Pancreas (tissue), 10 donors: ENCODE results near the gene FBF1. TPM values are rescaled to one million over a fixed set of nuclear protein-coding genes. Genes with fewer than 3 reads are reported as not detected.
A peak's percentile ranks its signal among the peaks of the same experiment; 100 is the strongest.
"Not testable (repeated sequence)": the region's sequence is repeated elsewhere in the genome, so short reads cannot be mapped to it uniquely, and the experiment has no call there.

ENCODE experiments used
- ATAC-seq, 4 donors: fragments of 200-7000 bp; cut with Tn5 transposase; one replicate each; pipeline versions ENCODE4 v1.8.0 to v1.9.1; 2020; ENCODE audit warnings: mild to moderate bottlenecking in 4 of 4, moderate library complexity in 4 of 4
- DNase-seq, 6 donors: peaks; one replicate each; pipeline ENCODE4 v3.0.0-alpha.2; 2020
- FAIRE-seq: peaks from 2 replicates; lab custom pipeline; 2012; peaks lifted over from hg19 to GRCh38; lab: Jason Lieb, UNC
- H3K27ac ChIP-seq, 4 donors: fragments of 200-600 bp; sonication (generic); 1 replicate in 3 of 4; 2 replicates in 1 of 4; pipeline versions ENCODE4 v1.5.0 to v1.8.0; 2020
- H3K27me3 ChIP-seq, 4 donors: fragments of 200-600 bp; one replicate each; pipeline ENCODE4 v1.8.0; 2021
- H3K36me3 ChIP-seq, 3 donors: fragments of 200-600 bp; sonication (generic) in 1 of 3; one replicate each; pipeline versions ENCODE4 v1.5.0 to v1.8.0; 2020 to 2021
- H3K4me1 ChIP-seq, 3 donors: fragments of 200-600 bp; one replicate each; pipeline ENCODE4 v1.8.0; 2021
- H3K4me3 ChIP-seq, 4 donors: fragments of 200-600 bp; sonication (generic) in 2 of 4; one replicate each; pipeline versions ENCODE4 v1.5.0 to v1.8.0; 2020 to 2021
- H3K9me3 ChIP-seq, 4 donors: fragments of 200-600 bp; one replicate each; pipeline ENCODE4 v1.8.0; 2021
- CTCF ChIP-seq, 4 donors: fragments of 200-600 bp; sonication (generic) in 3 of 4; IDR thresholded peaks; one replicate each; pipeline versions ENCODE4 v1.5.0 to v1.8.0; 2021; ENCODE audit warnings: antibody characterized with exemption in 4 of 4
- WGBS, 2 donors: extraction: QIAGEN DNeasy Blood & Tissue Kit; methylation state at CpG; one replicate each; pipeline ENCODE4 v1.1.7; 2013; 5-methylcytosine and 5-hydroxymethylcytosine counted together
- intact Hi-C, 3 donors: fragments of 100-400 bp; cut with DNase I; formaldehyde crosslinking; loops; one replicate each; pipeline versions ENCODE4 v1.11.1 to v1.14.2; 2022
- polyA plus RNA-seq, 2 donors: library from polyadenylated mRNA; stranded (reverse); fragments of 200-250 nt; gene quantifications; one replicate each; pipeline ENCODE4 v1.2.3, GENCODE V29; 2013
- total RNA-seq, 6 donors: library from RNA; stranded (reverse); fragmentation: NEBNext Ultra II Directional in 4 of 6; extraction: Animal tissue kit (Norgen Biotek cat#: 25700) in 4 of 6; gene quantifications; one replicate each; pipeline versions ENCODE4 v1.2.1 to v1.2.4, GENCODE V29; 2021 to 2023
- donor health status: healthy with polysubstance abuse.
- donor health status: DM: no; HTN: no; CAD: no; lungs with moderate emphysema.
- donor health status: DM: no; HTN: no; CAD: no.
- donor health status: control.
- donor health status: control.
- donor health status: Bipolar disorder and iron deficiency.
- donor health status: DM: yes; HTN: yes; CAD: no.
- donor health status: DM: no; HTN: no; CAD: no.
- donor health status: DM: no; HTN: no; CAD: no.
- donor health status: DM: yes; HTN: yes; CAD: no.

The FBF1 gene
- total and polyA plus RNA-seq, 8 donors, result 2.4 to 24.8 (median 4.5) TPM

GRCh38 chr17:75875182-75875939 lies 65.5 kb downstream of the FBF1 start:
- intact Hi-C loops, result no loop called here
- no peaks in the 10 kb centered on the region for H3K36me3 ChIP-seq
- H3K27ac ChIP-seq, result peak overlapping the region; percentile 75 to 98 (median 86)
- H3K27me3 ChIP-seq, result no peaks in the 10 kb centered on the region
- 59 to 67% methylated on average over 18 of the region's 18 CpGs for WGBS, 2 donors
- H3K4me1 ChIP-seq, result peaks cover 6 to 29% (median 27%) of the 10 kb centered on the region in 3 donors
- H3K9me3 ChIP-seq, result no peaks in the 10 kb centered on the region
- ATAC-seq (peak in 2 of 4 donors; percentile 0), FAIRE-seq (no peak), DNase-seq (peak in 3 of 6 donors; percentile 77 to 78 (median 78))
- peak overlapping the region in 1 of 4 donors; percentile 75 for H3K4me3 ChIP-seq
- no peak for TF ChIP-seq CTCF (IDR thresholded peaks at IDR 0.05)

- intact Hi-C loops, result no loop called here
- ATAC-seq, result no peak
Observed at GRCh38 chr17:75874323-75875181, 66.3 kb downstream of the FBF1 start.

GRCh38 chr17:75873587-75874322 lies 67.1 kb downstream of the FBF1 start:
- no peak for DNase-seq
- WGBS, 2 donors, result 76 to 83% methylated on average over 11 of the region's 11 CpGs
- no peak for ATAC-seq
- H3K27ac ChIP-seq, result peak overlapping the region in 3 of 4 donors; percentile 49 to 84 (median 77)
- H3K36me3 ChIP-seq, result no peaks in the 10 kb centered on the region
- H3K27me3 ChIP-seq, result no peaks in the 10 kb centered on the region
- no peak overlapping the region for H3K4me3 ChIP-seq
- H3K4me1 ChIP-seq, result peaks cover 6 to 29% (median 27%) of the 10 kb centered on the region in 3 donors
- TF ChIP-seq CTCF (IDR thresholded peaks at IDR 0.05), result no peak
- H3K9me3 ChIP-seq, result no peaks in the 10 kb centered on the region
- intact Hi-C loops, result no loop called here
- FAIRE-seq, result no peak

More at GRCh38 chr17:75874323-75875181, 66.3 kb downstream of the FBF1 start:
- Histone ChIP-seq H3K36me3 (no peaks in the 10 kb centered on the region), H3K27ac (peak overlapping the region in 2 of 4 donors; percentile 89 to 98), H3K4me3 (no peak overlapping the region), H3K4me1 (peaks cover 6 to 29% (median 27%) of the 10 kb centered on the region in 3 donors), H3K9me3 (no peaks in the 10 kb centered on the region), H3K27me3 (no peaks in the 10 kb centered on the region)
- no peak for TF ChIP-seq CTCF (IDR thresholded peaks at IDR 0.05)
- DNase-seq, result no peak
- WGBS, 2 donors, result 90 to 92% methylated on average over 37 to 38 of the region's 38 CpGs
- FAIRE-seq, result no peak

GRCh38 chr17:75872434-75873351 lies 68.1 kb downstream of the FBF1 start:
- no peaks in the 10 kb centered on the region for H3K9me3 ChIP-seq
- intact Hi-C loops, result no loop called here
- FAIRE-seq (no peak), DNase-seq (peak in 2 of 6 donors; percentile 51 to 77), ATAC-seq (peak in 3 of 4 donors; percentile 15 to 38 (median 20))
- no peaks in the 10 kb centered on the region for H3K36me3 ChIP-seq
- peaks cover 6 to 29% (median 27%) of the 10 kb centered on the region in 3 donors for H3K4me1 ChIP-seq
- TF ChIP-seq CTCF (IDR thresholded peaks at IDR 0.05), result no peak
- no peaks in the 10 kb centered on the region for H3K27me3 ChIP-seq
- H3K27ac ChIP-seq, result peak overlapping the region; percentile 22 to 84 (median 63)
- WGBS, 2 donors, result 48 to 57% methylated on average over 13 of the region's 13 CpGs
- no peak overlapping the region for H3K4me3 ChIP-seq

GRCh38 chr17:75870228-75870627 lies 70.6 kb downstream of the FBF1 start:
- ATAC-seq, H3K4me3 ChIP-seq, DNase-seq, H3K27me3 ChIP-seq, intact Hi-C loops, H3K9me3 ChIP-seq, H3K36me3 ChIP-seq, FAIRE-seq: not testable (repeated sequence)
- peak overlapping the region in 1 of 4 donors; percentile 9 for H3K27ac ChIP-seq
- 78 to 82% methylated on average over 10 of the region's 10 CpGs for WGBS, 2 donors
- H3K4me1 ChIP-seq, result peaks cover 0 to 12% (median 9%) of the 10 kb centered on the region in 3 donors
